ENCODE measurements around the gene FAM170B. TPM values are rescaled to one million over a fixed set of nuclear protein-coding genes. Genes with fewer than 3 reads are reported as not detected.

The FAM170B gene
- total RNA-seq, 2 donors from 2014 or later, result not detected

GRCh38 chr10:49099046-49099445 lies 34.8 kb downstream of the FAM170B start:
- H3K9me3 ChIP-seq (ENCODE audit: control insufficient read depth, low read length), result no peaks in the 10 kb centered on the region

DNA sequence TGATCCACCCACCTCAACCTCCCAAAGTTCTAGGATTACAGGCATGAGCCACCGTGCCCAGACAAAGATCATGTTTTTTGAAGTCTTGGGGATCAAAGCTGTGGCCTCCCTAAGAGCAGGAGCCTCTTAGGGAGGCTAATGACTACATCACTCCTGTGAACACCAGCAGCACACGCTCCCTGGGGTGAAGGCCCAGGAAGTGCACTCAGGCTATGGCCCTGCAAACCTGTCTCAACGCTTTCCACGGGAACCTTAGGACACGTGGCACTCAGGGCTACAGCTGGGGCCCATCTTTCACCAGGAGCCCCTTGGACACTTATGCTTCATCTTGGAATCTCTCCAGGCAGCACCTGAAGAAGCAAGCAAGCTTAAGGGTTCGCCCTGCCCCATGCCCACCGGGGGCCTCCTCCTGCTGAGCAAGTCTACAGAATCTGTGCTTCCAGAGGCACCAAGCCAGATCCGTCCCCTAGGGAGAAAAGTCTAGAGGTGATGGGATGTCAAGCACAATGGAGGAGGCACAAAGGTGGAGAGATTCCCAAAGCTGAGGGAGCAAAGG lies 36.9 kb downstream of the FAM170B start:
- Histone ChIP-seq H3K9me3 (ENCODE audit: control insufficient read depth, low read length) (no peaks in the 10 kb centered on the region), H3K36me3 (ENCODE audit: control insufficient read depth, insufficient read depth, low read length) (no peaks in the 10 kb centered on the region), H3K4me3 (ENCODE audit: low read length) (no peak overlapping the region), H3K27ac (ENCODE audit: low read depth, low read length) (no peak overlapping the region), H3K27me3 (ENCODE audit: control insufficient read depth, insufficient read depth, low read length, poor library complexity, severe bottlenecking) (no peaks in the 10 kb centered on the region), H3K9ac (ENCODE audit: extremely low read depth, low read length, poor library complexity, severe bottlenecking) (no peak overlapping the region), H3K4me1 (ENCODE audit: control insufficient read depth, insufficient read depth, low read length) (no peaks in the 10 kb centered on the region)
- no peaks in the 10 kb centered on the region for H3K36me3 Mint-ChIP-seq (ENCODE audit: low read depth)
- no peak overlapping the region for H3K4me3 Mint-ChIP-seq
- peaks cover 3% of the 10 kb centered on the region for H3K27me3 Mint-ChIP-seq (ENCODE audit: insufficient read depth)
- no peaks in the 10 kb centered on the region for H3K9me3 Mint-ChIP-seq
- DNase-seq, result peak; percentile 27
- H3K4me1 Mint-ChIP-seq, result no peaks in the 10 kb centered on the region
- H3K27ac Mint-ChIP-seq, result no peak overlapping the region
- TF ChIP-seq, protein P1, sequence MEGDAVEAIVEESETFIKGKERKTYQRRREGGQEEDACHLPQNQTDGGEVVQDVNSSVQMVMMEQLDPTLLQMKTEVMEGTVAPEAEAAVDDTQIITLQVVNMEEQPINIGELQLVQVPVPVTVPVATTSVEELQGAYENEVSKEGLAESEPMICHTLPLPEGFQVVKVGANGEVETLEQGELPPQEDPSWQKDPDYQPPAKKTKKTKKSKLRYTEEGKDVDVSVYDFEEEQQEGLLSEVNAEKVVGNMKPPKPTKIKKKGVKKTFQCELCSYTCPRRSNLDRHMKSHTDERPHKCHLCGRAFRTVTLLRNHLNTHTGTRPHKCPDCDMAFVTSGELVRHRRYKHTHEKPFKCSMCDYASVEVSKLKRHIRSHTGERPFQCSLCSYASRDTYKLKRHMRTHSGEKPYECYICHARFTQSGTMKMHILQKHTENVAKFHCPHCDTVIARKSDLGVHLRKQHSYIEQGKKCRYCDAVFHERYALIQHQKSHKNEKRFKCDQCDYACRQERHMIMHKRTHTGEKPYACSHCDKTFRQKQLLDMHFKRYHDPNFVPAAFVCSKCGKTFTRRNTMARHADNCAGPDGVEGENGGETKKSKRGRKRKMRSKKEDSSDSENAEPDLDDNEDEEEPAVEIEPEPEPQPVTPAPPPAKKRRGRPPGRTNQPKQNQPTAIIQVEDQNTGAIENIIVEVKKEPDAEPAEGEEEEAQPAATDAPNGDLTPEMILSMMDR (conservative IDR thresholded peaks at IDR 0.05), result no peak
- WGBS, 2 experiments (ENCODE audit: insufficient coverage in 1 of 2, insufficient read length in 1 of 2), result 93 to 96% methylated on average over 4 to 8 of the region's 8 CpGs

More at GRCh38 chr10:49099046-49099445, 34.8 kb downstream of the FAM170B start:
- Histone ChIP-seq H3K9ac (ENCODE audit: extremely low read depth, low read length, poor library complexity, severe bottlenecking) (no peak overlapping the region), H3K4me1 (ENCODE audit: control insufficient read depth, insufficient read depth, low read length) (no peaks in the 10 kb centered on the region), H3K27ac (ENCODE audit: low read depth, low read length) (no peak overlapping the region), H3K27me3 (ENCODE audit: control insufficient read depth, insufficient read depth, low read length, poor library complexity, severe bottlenecking) (no peaks in the 10 kb centered on the region), H3K36me3 (ENCODE audit: control insufficient read depth, insufficient read depth, low read length) (no peaks in the 10 kb centered on the region), H3K4me3 (ENCODE audit: low read length) (no peak overlapping the region)
- Mint-ChIP-seq H3K4me1 (no peaks in the 10 kb centered on the region), H3K27ac (no peak overlapping the region), H3K27me3 (ENCODE audit: insufficient read depth) (no peaks in the 10 kb centered on the region), H3K9me3 (no peaks in the 10 kb centered on the region), H3K36me3 (ENCODE audit: low read depth) (no peaks in the 10 kb centered on the region), H3K4me3 (no peak overlapping the region)
- peak; percentile 30 for DNase-seq
- WGBS, 2 experiments (ENCODE audit: insufficient coverage in 1 of 2, insufficient read length in 1 of 2), result 86 to 100% methylated on average over 5 to 8 of the region's 8 CpGs
- TF ChIP-seq, protein P1 (conservative IDR thresholded peaks at IDR 0.05), result no peak

GRCh38 chr10:49094646-49095045 lies 39.2 kb downstream of the FAM170B start:
- TF ChIP-seq, protein P1 (conservative IDR thresholded peaks at IDR 0.05), result no peak

More at GRCh38 chr10:49094646-49095045, 39.2 kb downstream of the FAM170B start:
- no peaks in the 10 kb centered on the region for H3K9me3 Mint-ChIP-seq
- no peaks in the 10 kb centered on the region for H3K36me3 Mint-ChIP-seq (ENCODE audit: low read depth)
- Histone ChIP-seq H3K9ac (ENCODE audit: extremely low read depth, low read length, poor library complexity, severe bottlenecking) (no peak overlapping the region), H3K4me1 (ENCODE audit: control insufficient read depth, insufficient read depth, low read length) (no peaks in the 10 kb centered on the region), H3K4me3 (ENCODE audit: low read length) (no peak overlapping the region), H3K9me3 (ENCODE audit: control insufficient read depth, low read length) (no peaks in the 10 kb centered on the region), H3K27ac (ENCODE audit: low read depth, low read length) (no peak overlapping the region), H3K27me3 (ENCODE audit: control insufficient read depth, insufficient read depth, low read length, poor library complexity, severe bottlenecking) (no peaks in the 10 kb centered on the region), H3K36me3 (ENCODE audit: control insufficient read depth, insufficient read depth, low read length) (no peaks in the 10 kb centered on the region)
- 94 to 100% methylated on average over 3 to 4 of the region's 4 CpGs for WGBS, 2 experiments (ENCODE audit: insufficient coverage in 1 of 2, insufficient read length in 1 of 2)
- peaks cover 2% of the 10 kb centered on the region for H3K4me1 Mint-ChIP-seq
- peaks cover 9% of the 10 kb centered on the region for H3K27me3 Mint-ChIP-seq (ENCODE audit: insufficient read depth)
- DNase-seq, result peak; percentile 27
- no peak overlapping the region for H3K27ac Mint-ChIP-seq
- H3K4me3 Mint-ChIP-seq, result no peak overlapping the region
